ENCODE data around the gene ARID1B. TPM values are rescaled to one million over a fixed set of nuclear protein-coding genes. Genes with fewer than 3 reads are reported as not detected.

The ARID1B gene
- total and polyA plus RNA-seq, 2 of the 4 experiments (the other 2 are of a cell fraction) = 14.5 to 20.1 TPM

- H2BK15ac ChIP-seq (ENCODE audit: low read depth, low read length) = no peak overlapping the region
- ATAC-seq (ENCODE audit: low read depth) = no peak
- dilution Hi-C loops (cut with HindIII; ENCODE audit: low sequenced_read_pairs, unreplicated experiment) = no loop called here
- TF ChIP-seq CHD1 (IDR thresholded peaks at IDR 0.05; ENCODE audit: low read depth, low read length) (no peak), NFE2L2 (IDR thresholded peaks at IDR 0.05; ENCODE audit: low read depth, low read length) (no peak), RFX5 (IDR thresholded peaks at IDR 0.05; ENCODE audit: low read depth, low read length) (no peak), CTCF (conservative IDR thresholded peaks at IDR 0.05; ENCODE audit: low read depth, low read length) (no peak), RCOR1 (IDR thresholded peaks at IDR 0.05; ENCODE audit: insufficient replicate concordance, low read length) (no peak), MXI1 (IDR thresholded peaks at IDR 0.05; ENCODE audit: borderline replicate concordance, low read depth, low read length) (no peak), POLR2A (IDR thresholded peaks at IDR 0.05; ENCODE audit: low read depth, low read length) (no peak), ELK1 (IDR thresholded peaks at IDR 0.05; ENCODE audit: borderline replicate concordance, low read depth, low read length) (no peak), BHLHE40 (IDR thresholded peaks at IDR 0.05; ENCODE audit: low read depth, low read length) (no peak), RAD21 (IDR thresholded peaks at IDR 0.05; ENCODE audit: low read length) (no peak), SMC3 (IDR thresholded peaks at IDR 0.05; ENCODE audit: low read depth, low read length) (no peak), MAZ (IDR thresholded peaks at IDR 0.05; ENCODE audit: borderline replicate concordance, low read depth, low read length) (no peak), FOS (IDR thresholded peaks at IDR 0.05; ENCODE audit: low read depth, low read length) (no peak), USF2 (IDR thresholded peaks at IDR 0.05; ENCODE audit: low read depth, low read length) (no peak), CEBPB (IDR thresholded peaks at IDR 0.05; ENCODE audit: low read depth, low read length) (no peak), MAFK (IDR thresholded peaks at IDR 0.05; ENCODE audit: low read depth, low read length) (no peak)
- H2AK5ac ChIP-seq (ENCODE audit: low read depth, low read length) = no peak overlapping the region
- ChIA-PET POLR2A (ENCODE audit: unreplicated experiment) (no interaction called here), CTCF (no interaction called here)
- in situ Hi-C loops (cut with MboI; ENCODE audit: low sequenced_read_pairs) = no loop called here
- H3K9ac ChIP-seq (ENCODE audit: low read depth, low read length) = no peak overlapping the region
- no peak for DNase-seq
- H3K79me1 ChIP-seq (ENCODE audit: low read depth in 1 of 2, low read length in 2 of 2) = peaks cover 32 to 74% of the 10 kb centered on the region in 2 experiments
- no TSS peak for BruUV-seq (replicated peaks)
- H4K91ac ChIP-seq (ENCODE audit: insufficient read depth, low read depth, low read length) = no peak overlapping the region
- H3K4me1 ChIP-seq (ENCODE audit: control insufficient read depth, insufficient read depth, low read length) = peaks cover 18% of the 10 kb centered on the region
- intact Hi-C loops (cut with micrococcal nuclease) = no loop called here
- H3K4me2 ChIP-seq (ENCODE audit: low read depth, low read length) = no peak overlapping the region
- H2BK20ac ChIP-seq (ENCODE audit: low read depth, low read length) = no peak overlapping the region
- peak overlapping the region; percentile 6 for H2AK9ac ChIP-seq (replicated peaks; ENCODE audit: low read depth, low read length, poor library complexity)
- H2BK120ac ChIP-seq (ENCODE audit: low read depth, low read length) = no peak overlapping the region
- no peak overlapping the region for H3K4ac ChIP-seq (ENCODE audit: low read depth, low read length)
- WGBS, 2 experiments (ENCODE audit: extremely low coverage in 2 of 2, insufficient read length in 1 of 2) = 92% methylated on average over 2 of the region's 7 CpGs; no CpG with 5 or more reads in 1 of the 2 experiments
- H2BK5ac ChIP-seq (ENCODE audit: low read depth, low read length, poor library complexity, severe bottlenecking) = no peak overlapping the region
- no peaks in the 10 kb centered on the region for H3K9me3 ChIP-seq (ENCODE audit: control insufficient read depth, insufficient read depth, low read length)
- H3K27me3 ChIP-seq (ENCODE audit: control insufficient read depth, insufficient read depth, low read length) = no peaks in the 10 kb centered on the region
- H3K4me3 ChIP-seq (ENCODE audit: insufficient read depth, low read depth, low read length) = no peak overlapping the region
- H3K18ac ChIP-seq (ENCODE audit: low read depth, low read length) = no peak overlapping the region
- H3K56ac ChIP-seq (ENCODE audit: extremely low read depth, insufficient read depth, low read length) = no peak overlapping the region
- no peak overlapping the region for H3K27ac ChIP-seq (ENCODE audit: insufficient read depth, low read length)
- peaks cover 68% of the 10 kb centered on the region for H4K20me1 ChIP-seq (ENCODE audit: insufficient read depth, low read length)
- H3K14ac ChIP-seq (replicated peaks; ENCODE audit: low read depth, low read length) = no peak overlapping the region
- H4K5ac ChIP-seq (ENCODE audit: low read depth, low read length) = no peak overlapping the region
- H3K36me3 ChIP-seq (ENCODE audit: control insufficient read depth, insufficient read depth, low read length) = no peaks in the 10 kb centered on the region
- H4K8ac ChIP-seq (ENCODE audit: low read depth in 2 of 2, low read length in 2 of 2) = no peak overlapping the region
- no peak overlapping the region for H3K23ac ChIP-seq (ENCODE audit: low read depth, low read length)
- H3K9me1 ChIP-seq (ENCODE audit: insufficient read depth, low read length) = peaks cover 23% of the 10 kb centered on the region
- H2AFZ ChIP-seq (replicated peaks; ENCODE audit: low read length, poor library complexity) = no peak overlapping the region
Measured at GRCh38 chr6:156849806-156850205, 72.6 kb downstream of the ARID1B start.

Measured in IMR-90 (cell line).